GM15510 (cell line): ENCODE results near the gene CCDC93.

ENCODE experiments used
- POLR2A ChIP-seq: IDR thresholded peaks from 3 replicates; pipeline ENCODE4 v1.6.1; 2011; ENCODE audit warnings: borderline replicate concordance; ENCODE audit not compliant: insufficient read length; ENCODE audit errors: extremely low read depth

CCDC93 gene

GRCh38 chr2:117956036-117956796, 57.7 kb downstream of the CCDC93 start:
- no peak for TF ChIP-seq POLR2A

DNA sequence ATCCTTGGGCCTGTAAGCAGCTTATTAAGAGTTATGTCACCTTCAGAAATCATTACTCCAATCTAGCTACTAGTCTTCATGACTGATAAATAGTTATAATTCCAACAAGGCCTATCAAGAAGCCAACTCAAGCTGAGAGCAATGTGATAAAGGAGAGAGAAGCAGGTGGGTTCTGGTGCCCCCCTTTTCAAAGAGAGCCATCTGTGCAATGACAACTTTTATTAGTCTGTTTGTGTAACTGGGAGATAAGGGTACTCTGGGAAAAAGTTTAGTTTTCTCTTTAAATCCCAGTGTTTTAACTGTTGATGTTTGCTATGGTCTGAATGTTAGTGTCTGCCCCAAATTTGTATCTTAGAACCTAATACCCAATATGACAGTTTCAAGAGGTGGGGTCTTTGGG, 60.6 kb downstream of the CCDC93 start:
- TF ChIP-seq POLR2A: no peak

GRCh38 chr2:117952701-117953100, 61.2 kb downstream of the CCDC93 start:
- no peak for TF ChIP-seq POLR2A

GRCh38 chr2:117952228-117952627, 61.6 kb downstream of the CCDC93 start:
- TF ChIP-seq POLR2A: no peak

DNA sequence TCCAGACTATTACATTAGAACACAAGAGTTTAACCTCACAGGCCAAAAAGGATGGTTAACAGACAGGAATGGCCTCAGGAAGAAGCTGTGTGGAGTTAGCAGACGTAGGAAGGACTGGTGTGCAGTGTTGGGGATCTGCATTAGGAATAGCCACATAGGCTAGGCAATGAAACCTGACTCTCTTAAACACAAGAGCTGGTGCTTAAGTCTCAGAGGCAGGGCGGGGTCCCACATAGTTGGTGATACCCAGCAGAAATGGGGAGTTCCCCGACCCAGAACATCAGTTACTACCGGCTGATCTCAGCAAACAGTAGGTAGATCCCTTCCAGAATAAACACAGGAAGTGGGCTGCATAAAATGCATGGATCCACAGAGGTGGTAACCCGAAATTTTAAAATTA, 64.1 kb downstream of the CCDC93 start:
- TF ChIP-seq POLR2A: no peak

DNA sequence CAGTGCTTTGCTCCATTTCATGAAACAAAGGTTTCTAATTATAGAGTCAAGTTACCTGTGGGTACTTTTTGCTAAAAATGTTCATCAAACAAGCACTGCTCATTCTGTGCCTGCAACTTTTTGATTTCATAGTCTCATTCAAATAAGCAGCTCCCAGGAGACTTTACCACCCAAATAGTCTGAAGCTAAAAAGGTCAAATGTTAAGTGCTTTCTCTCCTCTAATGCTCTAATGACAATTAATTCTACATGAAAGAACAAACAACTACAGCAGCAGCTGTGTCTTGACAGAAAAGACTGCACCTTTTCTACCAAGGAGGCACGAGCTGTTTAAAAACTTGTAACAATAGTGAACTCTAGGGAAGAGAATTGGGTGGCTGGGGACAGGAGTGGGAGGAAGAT, 65.3 kb downstream of the CCDC93 start:
- no peak for TF ChIP-seq POLR2A

DNA sequence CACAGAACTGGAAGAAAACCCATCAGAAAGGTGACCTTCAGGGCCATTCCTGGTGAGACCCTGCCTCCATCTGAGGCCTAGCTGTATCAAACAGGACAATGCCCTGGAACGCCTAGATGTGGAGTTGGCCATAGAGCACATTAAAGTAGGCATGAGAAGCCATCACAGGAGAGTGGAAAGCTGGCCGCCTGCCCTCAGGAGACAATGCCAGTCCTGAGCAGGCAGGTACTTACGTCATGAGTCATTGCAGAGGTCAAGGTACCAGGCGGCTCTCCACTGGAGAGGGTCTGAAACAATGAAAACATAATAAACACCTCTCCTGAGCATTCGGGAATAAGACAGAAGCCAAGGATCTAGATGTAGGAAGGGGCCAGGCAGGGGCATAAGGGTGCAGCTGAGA, 68.6 kb downstream of the CCDC93 start:
- no peak for TF ChIP-seq POLR2A

- no peak for TF ChIP-seq POLR2A
These were observed 69.1 kb downstream of the CCDC93 start for GRCh38 chr2:117944816-117945215.

GRCh38 chr2:117943013-117943672, 70.7 kb downstream of the CCDC93 start:
- no peak for TF ChIP-seq POLR2A

DNA sequence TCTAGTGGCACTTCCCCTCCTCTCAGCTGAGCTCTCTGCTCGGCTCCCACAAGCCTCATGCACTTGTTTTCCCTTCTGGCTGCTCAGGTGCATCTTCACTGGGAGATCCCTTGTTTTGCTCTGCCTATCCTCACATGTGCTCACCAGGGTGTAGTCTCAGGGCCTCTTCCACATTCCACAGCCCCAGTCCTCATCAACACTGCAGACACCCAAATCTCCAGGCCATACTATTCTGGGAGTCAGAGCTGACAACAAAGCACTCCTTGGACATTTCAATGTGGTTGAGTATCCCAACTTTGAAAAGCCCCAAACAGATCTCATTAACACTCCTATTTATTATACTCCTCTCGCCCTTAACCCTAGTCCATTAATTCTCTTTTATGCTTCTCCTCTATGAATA, 71.3 kb downstream of the CCDC93 start:
- TF ChIP-seq POLR2A: no peak

DNA sequence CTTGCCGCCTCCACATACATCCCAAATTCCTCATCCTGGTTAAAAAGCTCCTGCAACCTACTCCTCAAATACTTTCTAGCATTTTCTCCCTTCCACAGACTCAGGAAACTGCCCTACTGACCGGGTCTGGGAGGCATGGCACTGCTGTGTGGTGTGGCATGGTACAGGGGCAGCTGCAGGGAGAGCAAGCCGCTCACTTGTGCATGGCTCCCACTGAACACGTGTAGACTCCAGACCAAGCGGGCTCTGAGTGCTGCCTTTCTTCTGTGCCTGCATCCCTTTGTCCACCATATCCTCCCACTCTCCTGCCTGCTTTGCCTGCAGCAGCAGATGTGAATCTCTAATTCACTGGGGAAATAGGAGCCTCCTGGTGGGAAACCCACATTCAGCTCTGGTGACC, 72.2 kb downstream of the CCDC93 start:
- TF ChIP-seq POLR2A: no peak

- no peak for TF ChIP-seq POLR2A
These were observed 73.4 kb downstream of the CCDC93 start for GRCh38 chr2:117940436-117940835.

- no peak for TF ChIP-seq POLR2A
These were observed 75.3 kb downstream of the CCDC93 start for GRCh38 chr2:117938611-117939010.

DNA sequence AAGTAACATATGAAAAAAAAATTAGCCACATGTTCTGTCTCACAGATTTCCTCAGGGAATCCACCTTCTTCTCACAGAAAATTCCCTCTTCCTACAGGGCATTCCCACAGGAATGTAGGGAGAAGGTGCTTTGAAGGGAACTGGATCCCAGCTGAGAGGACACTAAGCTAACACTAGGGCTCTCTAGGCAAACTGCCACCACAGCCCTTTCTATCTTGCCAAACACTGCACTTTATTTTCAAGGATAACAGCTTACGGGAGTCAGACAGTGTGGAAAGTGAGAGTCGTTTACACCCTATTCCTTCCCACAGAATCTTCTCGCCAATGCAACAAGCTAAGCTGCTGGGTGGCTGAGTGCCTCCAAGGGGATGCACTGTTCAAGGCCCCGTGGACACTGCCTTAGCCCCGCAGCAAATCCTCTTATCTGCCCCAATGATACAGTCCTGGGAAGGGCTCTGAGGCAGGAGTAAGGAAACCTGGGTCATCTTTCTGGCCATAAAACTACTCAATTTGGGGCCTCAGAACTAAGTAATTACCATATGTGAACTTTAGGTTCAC, 76.9 kb downstream of the CCDC93 start:
- no peak for TF ChIP-seq POLR2A

DNA sequence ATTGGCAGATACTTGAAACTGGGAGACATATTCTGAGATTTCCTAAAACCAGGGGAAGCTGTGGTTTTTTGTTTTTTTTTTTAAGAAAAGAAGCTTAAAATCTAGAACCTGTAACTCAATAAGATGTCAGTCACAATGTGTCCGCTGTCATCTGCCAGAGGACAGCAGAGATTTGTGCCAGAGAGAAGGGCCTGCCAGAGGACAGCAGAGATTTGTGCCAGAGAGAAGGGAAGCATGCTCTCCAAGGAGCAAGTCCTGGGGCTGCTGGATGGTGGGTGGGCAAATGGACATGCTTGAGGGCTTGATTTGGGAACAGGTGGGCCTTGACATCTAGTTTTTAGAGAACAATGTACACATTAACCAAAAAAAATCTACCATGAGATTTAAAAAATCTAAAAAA, 77.9 kb downstream of the CCDC93 start:
- no peak for TF ChIP-seq POLR2A

- no peak for TF ChIP-seq POLR2A
These were observed 78.4 kb downstream of the CCDC93 start for GRCh38 chr2:117935456-117935855.

GRCh38 chr2:117933884-117934354, 80.0 kb downstream of the CCDC93 start:
- TF ChIP-seq POLR2A: no peak

DNA sequence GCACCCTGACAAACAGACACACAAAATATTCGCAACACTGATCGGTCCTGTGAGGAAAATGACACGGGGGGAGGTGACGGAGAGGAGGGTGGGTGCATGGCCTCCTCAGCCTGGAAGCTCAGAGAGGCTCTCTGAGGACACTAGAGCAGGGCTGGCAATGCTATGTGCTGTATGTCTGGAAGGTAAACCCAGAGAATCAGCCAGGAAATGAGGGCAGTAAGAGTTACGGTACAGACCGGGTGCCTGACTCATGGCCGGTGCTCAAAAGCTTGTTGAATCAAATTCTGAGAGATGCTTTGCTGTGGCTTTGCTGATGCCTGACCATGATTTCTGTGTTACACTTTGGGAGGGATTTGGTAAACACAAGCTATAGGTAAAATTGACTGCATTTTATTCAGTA, 81.9 kb downstream of the CCDC93 start:
- no peak for TF ChIP-seq POLR2A
